ENCODE measurements around the gene HPN. TPM values are rescaled to one million over a fixed set of nuclear protein-coding genes. Genes with fewer than 3 reads are reported as not detected.

The HPN gene
- total and polyA plus RNA-seq, 2 donors (not counting 3 experiments of a cell fraction or from before 2014, with no cell fraction given): 0.10 TPM; not detected in 1

DNA sequence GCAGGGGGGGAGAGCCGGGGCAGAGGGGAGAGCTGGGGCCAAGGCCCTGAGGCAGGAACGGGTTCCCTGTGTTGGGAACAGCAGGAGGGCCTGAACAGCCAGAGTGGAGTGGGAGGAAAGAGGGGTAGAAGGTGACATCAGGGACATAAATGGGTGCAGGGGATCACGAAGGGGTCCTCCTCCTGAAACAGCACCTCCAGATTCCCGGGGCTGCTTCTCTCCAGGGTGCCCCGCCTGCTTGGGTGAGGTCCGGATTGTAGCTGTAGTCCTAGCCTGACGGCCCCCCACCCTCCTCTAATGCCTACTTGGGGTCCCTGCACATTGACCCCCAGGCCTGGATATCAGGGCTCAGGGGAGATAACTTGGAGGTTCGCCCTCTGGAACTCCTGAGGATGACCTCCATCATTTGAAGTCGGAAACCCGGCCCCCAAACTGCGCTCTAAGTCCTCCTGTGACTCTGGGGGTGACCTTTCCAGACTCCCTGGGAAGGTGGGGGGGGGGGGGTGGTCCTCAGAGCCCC lies 11.7 kb upstream of the HPN start:
- Histone ChIP-seq H3K27me3 (ENCODE audit: control insufficient read depth in 2 of 2, insufficient read depth in 2 of 2, low read length in 2 of 2) (no peaks in the 10 kb centered on the region), H3K36me3 (ENCODE audit: control insufficient read depth in 2 of 2, extremely low read depth in 1 of 2, insufficient read depth in 2 of 2, low read length in 2 of 2) (peaks cover 0 to 26% of the 10 kb centered on the region in 2 experiments), H3K9me1 (replicated peaks; ENCODE audit: control insufficient read depth, extremely low read depth, insufficient read depth, low read length) (no peaks in the 10 kb centered on the region), H3K4me1 (ENCODE audit: control insufficient read depth, extremely low read depth, insufficient read depth, low read length) (peaks cover 2% of the 10 kb centered on the region), H3K9me3 (replicated peaks; ENCODE audit: control insufficient read depth, insufficient read depth, low read length) (no peaks in the 10 kb centered on the region), H3K4me2 (ENCODE audit: insufficient read depth, low read length) (peak overlapping the region; percentile 68), H4K20me1 (replicated peaks; ENCODE audit: control insufficient read depth, extremely low read depth, insufficient read depth, low read length) (no peaks in the 10 kb centered on the region), H3K27ac (ENCODE audit: insufficient read depth, low read depth, low read length) (no peak overlapping the region), H3K9ac (replicated peaks; ENCODE audit: extremely low read depth, insufficient read depth, low read length) (peak overlapping the region; percentile 40), H2AFZ (ENCODE audit: low read depth, low read length) (peak overlapping the region; percentile 32), H3K79me2 (ENCODE audit: control insufficient read depth, insufficient read depth, low read length) (no peaks in the 10 kb centered on the region), H3K4me3 (replicated peaks in 1 of 3; ENCODE audit: insufficient read depth in 1 of 3, low read depth in 1 of 3, low read length in 3 of 3) (peak overlapping the region; percentile 33 to 47 (median 38))
- dilution Hi-C loops (cut with MboI; ENCODE audit: extremely low pct_ligation_motif_present, low sequenced_read_pairs) (no loop called here), intact Hi-C loops (cut with micrococcal nuclease) (loop anchor here (5.0 to 10.0 kb wide), 2 partner anchors 57 to 235 kb away; partner anchors contain the start of gene USF2)
- DNase-seq (ENCODE audit: low read depth, low spot score) (peak; percentile 31), FAIRE-seq (no peak)
- ChIA-PET POLR2A (no interaction called here), CTCF (interaction anchor here (0.6 to 1.4 kb wide), 3 partner anchors 8 to 23 kb away, joined by 3 to 4 read pairs (median 3); no protein-coding TSS in a partner anchor)
- no peak for TF ChIP-seq EZH2 (IDR thresholded peaks at IDR 0.05; ENCODE audit: borderline replicate concordance, low read depth, low read length, severe bottlenecking)
- no peak for TF ChIP-seq JUN (IDR thresholded peaks at IDR 0.05; ENCODE audit: borderline replicate concordance, insufficient read depth, insufficient read length, low read depth)
- TF ChIP-seq FOS (IDR thresholded peaks at IDR 0.05; ENCODE audit: borderline replicate concordance, insufficient read depth, low read length): no peak
- peak; percentile 36 for TF ChIP-seq POLR2AphosphoS5 (IDR thresholded peaks at IDR 0.05; ENCODE audit: insufficient read depth, low read depth, low read length)
- no TSS peak for BruUV-seq (replicated peaks)

- FAIRE-seq: no peak
- BruUV-seq (replicated peaks): no TSS peak
- DNase-seq (ENCODE audit: low read depth, low spot score): peak; percentile 51
- Histone ChIP-seq H3K27me3 (ENCODE audit: control insufficient read depth in 2 of 2, insufficient read depth in 2 of 2, low read length in 2 of 2) (no peaks in the 10 kb centered on the region), H3K9me3 (replicated peaks; ENCODE audit: control insufficient read depth, insufficient read depth, low read length) (no peaks in the 10 kb centered on the region), H3K4me3 (replicated peaks in 1 of 3; ENCODE audit: insufficient read depth in 1 of 3, low read depth in 1 of 3, low read length in 3 of 3) (peak within 1 kb of the TSS; percentile 42 to 71 (median 47)), H3K9ac (replicated peaks; ENCODE audit: extremely low read depth, insufficient read depth, low read length) (peak within 1 kb of the TSS; percentile 40), H3K36me3 (ENCODE audit: control insufficient read depth in 2 of 2, extremely low read depth in 1 of 2, insufficient read depth in 2 of 2, low read length in 2 of 2) (peaks cover 0 to 20% of the 10 kb centered on the region in 2 experiments), H3K4me1 (ENCODE audit: control insufficient read depth, extremely low read depth, insufficient read depth, low read length) (peaks cover 2% of the 10 kb centered on the region), H2AFZ (ENCODE audit: low read depth, low read length) (peak within 1 kb of the TSS; percentile 81), H3K79me2 (ENCODE audit: control insufficient read depth, insufficient read depth, low read length) (no peaks in the 10 kb centered on the region), H3K4me2 (ENCODE audit: insufficient read depth, low read length) (peak within 1 kb of the TSS; percentile 68), H4K20me1 (replicated peaks; ENCODE audit: control insufficient read depth, extremely low read depth, insufficient read depth, low read length) (no peaks in the 10 kb centered on the region), H3K9me1 (replicated peaks; ENCODE audit: control insufficient read depth, extremely low read depth, insufficient read depth, low read length) (no peaks in the 10 kb centered on the region), H3K27ac (ENCODE audit: insufficient read depth, low read depth, low read length) (no peak within 1 kb of the TSS)
- CTCF ChIA-PET: interaction anchor here (0.6 to 2.1 kb wide), 5 partner anchors 8 to 25 kb away, joined by 3 to 14 read pairs (median 3); no protein-coding TSS in a partner anchor
- POLR2A ChIA-PET: interaction anchor here (0.7 kb wide), 1 partner anchor 14 kb away, joined by 3 read pairs; no protein-coding TSS in a partner anchor
- intact Hi-C loops (cut with micrococcal nuclease) (loop anchor here (5.0 to 10.0 kb wide), 2 partner anchors 58 to 234 kb away; partner anchors contain the start of gene USF2), dilution Hi-C loops (cut with MboI; ENCODE audit: extremely low pct_ligation_motif_present, low sequenced_read_pairs) (no loop called here)
- TF ChIP-seq POLR2AphosphoS5 (IDR thresholded peaks at IDR 0.05; ENCODE audit: insufficient read depth, low read depth, low read length): peak; percentile 37
- no peak for TF ChIP-seq MYC (IDR thresholded peaks at IDR 0.05; ENCODE audit: low read depth, low read length)
- TF ChIP-seq FOS (IDR thresholded peaks at IDR 0.05; ENCODE audit: borderline replicate concordance, insufficient read depth, low read length): peak; percentile 53
These were observed 11.1 kb upstream of the HPN start, which contains the start of gene SCN1B for GRCh38 chr19:35030257-35031071. TSS of gene SCN1B (plus strand) at chr19:35030470. CDS start at chr19:35030821, 351 bp downstream.
